HEK293T (cell line): ENCODE data around the gene NINL.

ENCODE experiments used
- ARNT ChIP-seq: fragments of 450-650 bp; IDR thresholded peaks from 2 replicates; pipeline ENCODE4 v1.6.1; 2017; ENCODE audit warnings: mild to moderate bottlenecking
- BHLHE40 ChIP-seq: fragments of 450-650 bp; IDR thresholded peaks from 2 replicates; pipeline ENCODE4 v1.6.1; 2016; ENCODE audit warnings: mild to moderate bottlenecking, moderate library complexity, borderline replicate concordance
- CTBP1 ChIP-seq: fragments of 450-650 bp; IDR thresholded peaks from 2 replicates; pipeline ENCODE4 v1.6.1; 2016; ENCODE audit warnings: borderline replicate concordance
- ELF4 ChIP-seq: fragments of 450-650 bp; IDR thresholded peaks from 2 replicates; pipeline ENCODE4 v1.6.1; 2017; ENCODE audit warnings: antibody characterized with exemption
- FOXA1 ChIP-seq: fragments of 450-650 bp; IDR thresholded peaks from 2 replicates; pipeline ENCODE4 v1.6.1; 2016; ENCODE audit warnings: mild to moderate bottlenecking
- FOXK2 ChIP-seq: fragments of 450-650 bp; IDR thresholded peaks from 2 replicates; pipeline ENCODE4 v1.6.1; 2016; ENCODE audit warnings: mild to moderate bottlenecking
- FOXM1 ChIP-seq: fragments of 450-650 bp; IDR thresholded peaks from 2 replicates; pipeline ENCODE4 v1.6.1; 2017; ENCODE audit warnings: mild to moderate bottlenecking, borderline replicate concordance
- L3MBTL2 ChIP-seq: fragments of 450-650 bp; conservative IDR thresholded peaks from 2 replicates; pipeline ENCODE4 v1.6.1; 2016; ENCODE audit warnings: mild to moderate bottlenecking
- LEF1 ChIP-seq: fragments of 450-650 bp; IDR thresholded peaks from 2 replicates; pipeline ENCODE4 v1.6.1; 2017; ENCODE audit warnings: mild to moderate bottlenecking, borderline replicate concordance
- NFRKB ChIP-seq: fragments of 450-650 bp; IDR thresholded peaks from 2 replicates; pipeline ENCODE4 v1.6.1; 2016; ENCODE audit warnings: mild to moderate bottlenecking, moderate library complexity
- SP1 ChIP-seq: fragments of 450-650 bp; IDR thresholded peaks from 2 replicates; pipeline ENCODE4 v1.6.1; 2017
- TARDBP ChIP-seq: fragments of 450-650 bp; IDR thresholded peaks from 2 replicates; pipeline ENCODE4 v1.6.1; 2016
- ZNF384 ChIP-seq: fragments of 450-650 bp; IDR thresholded peaks from 2 replicates; pipeline ENCODE4 v1.6.1; 2016
- TF ChIP-seq, protein P1 (sequence below): fragments of 450-650 bp; IDR thresholded peaks from 2 replicates; pipeline ENCODE4 v1.6.1; 2016

GRCh38 chr20:25466846-25467245 is 118.5 kb downstream of the NINL start:
- TF ChIP-seq FOXK2: no peak
- no peak for TF ChIP-seq ZNF384
- no peak for TF ChIP-seq CTBP1
- TF ChIP-seq FOXA1: no peak
- TF ChIP-seq TARDBP: no peak
- no peak for TF ChIP-seq SP1
- no peak for TF ChIP-seq ELF4
- TF ChIP-seq, protein P1, sequence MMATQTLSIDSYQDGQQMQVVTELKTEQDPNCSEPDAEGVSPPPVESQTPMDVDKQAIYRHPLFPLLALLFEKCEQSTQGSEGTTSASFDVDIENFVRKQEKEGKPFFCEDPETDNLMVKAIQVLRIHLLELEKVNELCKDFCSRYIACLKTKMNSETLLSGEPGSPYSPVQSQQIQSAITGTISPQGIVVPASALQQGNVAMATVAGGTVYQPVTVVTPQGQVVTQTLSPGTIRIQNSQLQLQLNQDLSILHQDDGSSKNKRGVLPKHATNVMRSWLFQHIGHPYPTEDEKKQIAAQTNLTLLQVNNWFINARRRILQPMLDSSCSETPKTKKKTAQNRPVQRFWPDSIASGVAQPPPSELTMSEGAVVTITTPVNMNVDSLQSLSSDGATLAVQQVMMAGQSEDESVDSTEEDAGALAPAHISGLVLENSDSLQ: no peak
- no peak for TF ChIP-seq BHLHE40
- TF ChIP-seq LEF1: no peak
- no peak for TF ChIP-seq NFRKB
- TF ChIP-seq L3MBTL2: no peak
- no peak for TF ChIP-seq FOXM1
- no peak for TF ChIP-seq ARNT
